ENCODE results near the gene PTPRN2. TPM values are rescaled to one million over a fixed set of nuclear protein-coding genes. Genes with fewer than 3 reads are reported as not detected.
"Not testable (repeated sequence)": the region's sequence is repeated elsewhere in the genome, so short reads cannot be mapped to it uniquely, and the experiment has no call there.

The PTPRN2 gene
- total RNA-seq, 1 donor from 2014 or later = 2.4 TPM

GRCh38 chr7:157791261-157791660, 796.4 kb downstream of the PTPRN2 start:
- no peak for DNase-seq (ENCODE audit: low read depth in 2 of 2)

GRCh38 chr7:157789942-157790341, 797.7 kb downstream of the PTPRN2 start:
- DNase-seq (ENCODE audit: low read depth in 2 of 2) = no peak

GRCh38 chr7:157789094-157789493, 798.5 kb downstream of the PTPRN2 start:
- DNase-seq (ENCODE audit: low read depth in 2 of 2) = no peak

GRCh38 chr7:157788573-157788972, 799.0 kb downstream of the PTPRN2 start:
- DNase-seq (ENCODE audit: low read depth in 2 of 2) = no peak

GRCh38 chr7:157787275-157787701, 800.3 kb downstream of the PTPRN2 start:
- no peak for DNase-seq (ENCODE audit: low read depth in 2 of 2)

GRCh38 chr7:157786375-157787274, 801.0 kb downstream of the PTPRN2 start:
- DNase-seq (ENCODE audit: low read depth in 2 of 2) = no peak

- no peak for DNase-seq (ENCODE audit: low read depth in 2 of 2)
Measured at GRCh38 chr7:157785486-157786186, 802.0 kb downstream of the PTPRN2 start.

GRCh38 chr7:157784979-157785441, 802.6 kb downstream of the PTPRN2 start:
- DNase-seq (ENCODE audit: low read depth in 2 of 2) = no peak

- DNase-seq (ENCODE audit: low read depth in 2 of 2) = no peak
Measured at GRCh38 chr7:157784041-157784835, 803.4 kb downstream of the PTPRN2 start.

- no peak for DNase-seq (ENCODE audit: low read depth in 2 of 2)
Measured at GRCh38 chr7:157782041-157782440, 805.6 kb downstream of the PTPRN2 start.

- no peak for DNase-seq (ENCODE audit: low read depth in 2 of 2)
Measured at GRCh38 chr7:157780721-157781120, 806.9 kb downstream of the PTPRN2 start.

- no peak for DNase-seq (ENCODE audit: low read depth in 2 of 2)
Measured at GRCh38 chr7:157780312-157780711, 807.3 kb downstream of the PTPRN2 start.

GRCh38 chr7:157779206-157779605, 808.4 kb downstream of the PTPRN2 start:
- no peak for DNase-seq (ENCODE audit: low read depth in 2 of 2)

- DNase-seq (ENCODE audit: low read depth in 2 of 2) = not testable (repeated sequence)
Measured at GRCh38 chr7:157777194-157777762, 810.3 kb downstream of the PTPRN2 start.

- no peak for DNase-seq (ENCODE audit: low read depth in 2 of 2)
Measured at GRCh38 chr7:157775560-157776332, 811.9 kb downstream of the PTPRN2 start.

GRCh38 chr7:157775021-157775559, 812.5 kb downstream of the PTPRN2 start:
- DNase-seq (ENCODE audit: low read depth in 2 of 2) = no peak

GRCh38 chr7:157774495-157774894, 813.1 kb downstream of the PTPRN2 start:
- no peak for DNase-seq (ENCODE audit: low read depth in 2 of 2)

GRCh38 chr7:157773361-157773760, 814.3 kb downstream of the PTPRN2 start:
- no peak for DNase-seq (ENCODE audit: low read depth in 2 of 2)

GRCh38 chr7:157772486-157773130, 815.0 kb downstream of the PTPRN2 start:
- no peak for DNase-seq (ENCODE audit: low read depth in 2 of 2)

- DNase-seq (ENCODE audit: low read depth in 2 of 2) = no peak
Measured at GRCh38 chr7:157771689-157772088, 815.9 kb downstream of the PTPRN2 start.
